Measurements from ENCODE around the gene IL1R2. TPM values are rescaled to one million over a fixed set of nuclear protein-coding genes. Genes with fewer than 3 reads are reported as not detected.

Gene IL1R2
- total RNA-seq, 1 donor from 2014 or later, result 17.0 TPM

DNA sequence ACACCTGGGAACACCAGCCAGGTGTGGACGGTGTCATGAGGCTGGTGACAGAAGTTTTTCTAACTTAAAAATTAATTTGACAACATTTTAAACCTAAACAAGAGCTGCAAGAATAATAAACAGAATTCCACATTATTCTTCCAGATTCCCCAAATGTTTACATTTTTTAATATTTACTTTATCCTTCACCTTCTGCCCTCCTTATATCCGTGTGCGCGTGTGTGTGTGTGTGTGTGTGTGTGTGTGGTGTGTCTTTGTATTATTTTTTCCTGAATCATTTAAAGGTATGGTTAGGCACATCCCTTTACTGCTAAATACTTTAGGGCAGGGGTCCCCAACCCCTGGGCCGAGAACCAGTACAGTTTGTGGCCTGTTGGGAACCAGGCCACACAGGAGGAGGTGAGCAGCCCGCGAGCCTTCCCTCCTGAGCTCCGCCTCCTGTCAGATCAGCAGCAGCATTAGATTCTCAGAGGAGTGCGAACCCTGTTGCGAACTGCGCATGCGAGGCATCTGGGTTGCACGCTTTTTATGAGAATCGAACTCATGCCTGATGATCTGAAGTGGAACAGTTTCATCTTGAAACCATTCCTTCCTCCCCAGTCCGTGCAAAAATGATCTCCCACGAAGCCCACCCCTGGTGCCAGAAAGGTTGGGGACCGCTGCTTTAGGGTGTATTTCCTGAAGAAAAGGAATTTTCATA, 16.4 kb upstream of the IL1R2 start:
- Histone ChIP-seq H3K27me3 (no peaks in the 10 kb centered on the region), H3K9me3 (peaks cover under 1% of the 10 kb centered on the region), H3K4me1 (no peaks in the 10 kb centered on the region), H3K36me3 (no peaks in the 10 kb centered on the region), H3K4me3 (no peak overlapping the region), H3K27ac (no peak overlapping the region)
- intact Hi-C loops (cut with DNase I), result no loop called here
- TF ChIP-seq, protein P1, sequence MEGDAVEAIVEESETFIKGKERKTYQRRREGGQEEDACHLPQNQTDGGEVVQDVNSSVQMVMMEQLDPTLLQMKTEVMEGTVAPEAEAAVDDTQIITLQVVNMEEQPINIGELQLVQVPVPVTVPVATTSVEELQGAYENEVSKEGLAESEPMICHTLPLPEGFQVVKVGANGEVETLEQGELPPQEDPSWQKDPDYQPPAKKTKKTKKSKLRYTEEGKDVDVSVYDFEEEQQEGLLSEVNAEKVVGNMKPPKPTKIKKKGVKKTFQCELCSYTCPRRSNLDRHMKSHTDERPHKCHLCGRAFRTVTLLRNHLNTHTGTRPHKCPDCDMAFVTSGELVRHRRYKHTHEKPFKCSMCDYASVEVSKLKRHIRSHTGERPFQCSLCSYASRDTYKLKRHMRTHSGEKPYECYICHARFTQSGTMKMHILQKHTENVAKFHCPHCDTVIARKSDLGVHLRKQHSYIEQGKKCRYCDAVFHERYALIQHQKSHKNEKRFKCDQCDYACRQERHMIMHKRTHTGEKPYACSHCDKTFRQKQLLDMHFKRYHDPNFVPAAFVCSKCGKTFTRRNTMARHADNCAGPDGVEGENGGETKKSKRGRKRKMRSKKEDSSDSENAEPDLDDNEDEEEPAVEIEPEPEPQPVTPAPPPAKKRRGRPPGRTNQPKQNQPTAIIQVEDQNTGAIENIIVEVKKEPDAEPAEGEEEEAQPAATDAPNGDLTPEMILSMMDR (IDR thresholded peaks at IDR 0.05), result no peak
- no peak for DNase-seq
- ATAC-seq, result no peak

DNA sequence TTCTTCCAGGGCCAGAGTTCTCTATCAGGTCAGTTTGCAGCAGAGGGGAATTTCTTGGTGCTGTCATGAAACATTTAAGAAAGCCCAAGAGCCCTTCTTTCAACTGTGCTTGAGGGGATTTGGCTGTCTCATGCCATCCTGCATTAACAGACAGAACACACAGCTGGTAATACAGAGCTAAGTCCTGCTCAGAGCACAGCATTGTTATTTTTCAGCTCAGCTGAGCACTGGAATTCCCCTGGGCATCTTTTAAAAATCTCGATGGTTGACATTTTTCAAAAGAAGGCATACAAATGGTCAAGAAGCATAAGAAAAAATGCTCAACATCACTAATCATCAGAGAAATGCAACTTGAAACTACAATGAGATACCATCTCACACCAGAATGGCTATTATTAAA, 14.9 kb upstream of the IL1R2 start:
- DNase-seq (no peak), ATAC-seq (no peak)
- intact Hi-C loops (cut with DNase I), result no loop called here
- H3K36me3 ChIP-seq, result no peaks in the 10 kb centered on the region
- TF ChIP-seq, protein P1 (IDR thresholded peaks at IDR 0.05), result no peak
- no peak overlapping the region for H3K4me3 ChIP-seq
- H3K9me3 ChIP-seq, result no peaks in the 10 kb centered on the region
- H3K27ac ChIP-seq, result no peak overlapping the region
- H3K27me3 ChIP-seq, result no peaks in the 10 kb centered on the region
- H3K4me1 ChIP-seq, result no peaks in the 10 kb centered on the region

DNA sequence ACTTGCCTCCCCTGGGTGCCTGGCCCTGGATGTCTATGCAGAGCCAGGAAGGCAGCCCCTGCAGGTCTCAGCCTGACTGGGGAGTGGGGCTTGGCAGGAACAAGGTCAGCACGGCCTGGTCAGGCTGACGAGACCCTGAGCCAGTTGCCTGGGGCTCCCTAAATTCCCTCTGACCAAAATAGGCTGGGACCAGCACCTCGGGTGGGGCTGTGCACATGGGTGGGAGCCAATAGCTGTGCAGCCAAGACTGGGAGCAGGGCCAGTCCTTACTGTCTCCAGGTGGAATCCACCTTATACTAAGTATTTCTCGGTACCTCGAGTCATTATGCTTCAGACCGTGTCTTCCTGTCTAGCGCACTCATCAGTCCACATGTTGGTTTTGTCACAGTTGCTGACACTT, 11.4 kb upstream of the IL1R2 start:
- TF ChIP-seq, protein P1 (IDR thresholded peaks at IDR 0.05), result no peak
- no peak overlapping the region for H3K27ac ChIP-seq
- no peaks in the 10 kb centered on the region for H3K4me1 ChIP-seq
- DNase-seq (no peak), ATAC-seq (no peak)
- intact Hi-C loops (cut with DNase I), result no loop called here
- H3K27me3 ChIP-seq, result no peaks in the 10 kb centered on the region
- no peaks in the 10 kb centered on the region for H3K9me3 ChIP-seq
- no peaks in the 10 kb centered on the region for H3K36me3 ChIP-seq
- H3K4me3 ChIP-seq, result no peak overlapping the region

DNA sequence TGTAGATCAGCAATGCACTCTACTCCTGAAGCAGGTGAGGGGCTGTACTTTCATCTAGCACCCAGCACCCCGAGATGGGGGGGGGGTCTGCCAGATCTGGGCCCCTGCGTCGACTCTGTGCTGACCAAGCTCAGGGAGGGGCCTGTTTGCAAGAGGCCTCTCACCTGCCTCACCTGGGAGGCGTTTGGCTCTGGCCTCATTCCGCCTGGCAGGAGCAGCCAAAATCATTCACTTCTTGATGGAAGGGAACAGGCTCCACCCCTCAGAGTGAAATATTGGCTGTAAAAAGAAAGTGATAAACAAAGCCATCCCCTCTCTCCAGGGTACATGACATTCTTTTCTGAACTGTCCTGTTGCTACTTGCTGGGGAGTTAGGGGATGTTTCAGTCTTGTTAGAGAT, 10.7 kb upstream of the IL1R2 start:
- no peaks in the 10 kb centered on the region for H3K4me1 ChIP-seq
- no peak overlapping the region for H3K27ac ChIP-seq
- TF ChIP-seq, protein P1 (IDR thresholded peaks at IDR 0.05), result no peak
- H3K27me3 ChIP-seq, result no peaks in the 10 kb centered on the region
- no peak for DNase-seq
- intact Hi-C loops (cut with DNase I), result no loop called here
- no peaks in the 10 kb centered on the region for H3K9me3 ChIP-seq
- no peak overlapping the region for H3K4me3 ChIP-seq
- no peak for ATAC-seq
- no peaks in the 10 kb centered on the region for H3K36me3 ChIP-seq

DNA sequence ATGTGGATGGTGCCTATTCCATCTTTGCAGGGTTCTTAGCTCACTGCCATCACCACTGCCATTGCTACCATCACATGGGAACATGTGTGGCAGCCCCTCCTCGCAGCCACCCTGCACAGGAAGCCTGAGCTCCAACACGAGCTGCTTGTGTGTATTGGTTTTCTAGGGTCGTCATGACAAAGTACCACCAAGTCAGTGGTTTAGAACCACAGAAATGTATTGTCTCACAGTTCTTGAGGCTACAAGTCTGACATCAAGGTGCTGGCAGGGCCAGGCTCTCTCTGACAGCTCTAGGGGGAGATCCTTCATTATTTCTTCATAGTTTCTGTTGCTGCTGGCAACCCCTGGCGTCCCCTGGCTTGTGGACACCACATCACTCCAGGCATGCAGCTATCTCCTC, 10.3 kb upstream of the IL1R2 start:
- ATAC-seq (no peak), DNase-seq (no peak)
- TF ChIP-seq, protein P1 (IDR thresholded peaks at IDR 0.05), result no peak
- Histone ChIP-seq H3K4me3 (no peak overlapping the region), H3K36me3 (no peaks in the 10 kb centered on the region), H3K27me3 (no peaks in the 10 kb centered on the region), H3K4me1 (no peaks in the 10 kb centered on the region), H3K9me3 (no peaks in the 10 kb centered on the region), H3K27ac (no peak overlapping the region)
- intact Hi-C loops (cut with DNase I), result no loop called here
